Astrocyte of the spinal cord (primary cell): ENCODE measurements around the gene PGAM4.
"Not testable (repeated sequence)": the region's sequence is repeated elsewhere in the genome, so short reads cannot be mapped to it uniquely, and the experiment has no call there.

Source experiments
- DNase-seq: peaks from one replicate; pipeline ENCODE4 v3.0.0; 2011; ENCODE audit warnings: low read depth, low spot score
- H3K4me3 ChIP-seq: 2 replicates; pipeline ENCODE4 v1.5.1; 2011; ENCODE audit warnings: low read depth, mild to moderate bottlenecking, low read length, moderate library complexity
- CTCF ChIP-seq: IDR thresholded peaks from 2 replicates; pipeline ENCODE4 v1.5.1; 2012; ENCODE audit warnings: low read depth, mild to moderate bottlenecking, low read length, inconsistent platforms
- in situ Hi-C: cut with HindIII; loops from 2 replicates; pipeline ENCODE4 v1.10.0; 2017; ENCODE audit warnings: low sequenced_read_pairs

Gene PGAM4

GRCh38 chrX:77936299-77936698 lies 33.1 kb downstream of the PGAM4 start:
- no peak for DNase-seq
- TF ChIP-seq CTCF: no peak
- no peak overlapping the region for H3K4me3 ChIP-seq
- in situ Hi-C loops: no loop called here

- DNase-seq: no peak
- in situ Hi-C loops: no loop called here
- no peak for TF ChIP-seq CTCF
- no peak overlapping the region for H3K4me3 ChIP-seq
Measured at GRCh38 chrX:77935886-77936285, 33.6 kb downstream of the PGAM4 start.

- no peak overlapping the region for H3K4me3 ChIP-seq
- DNase-seq: no peak
- TF ChIP-seq CTCF: no peak
- in situ Hi-C loops: no loop called here
Measured at GRCh38 chrX:77930581-77930980, 38.9 kb downstream of the PGAM4 start.

- in situ Hi-C loops: no loop called here
- H3K4me3 ChIP-seq: no peak overlapping the region
- DNase-seq: no peak
- TF ChIP-seq CTCF: no peak
Measured at GRCh38 chrX:77925764-77926163, 43.7 kb downstream of the PGAM4 start.

- no peak overlapping the region for H3K4me3 ChIP-seq
- no peak for TF ChIP-seq CTCF
- in situ Hi-C loops: no loop called here
- DNase-seq: no peak
Measured at GRCh38 chrX:77924320-77924859, 45.0 kb downstream of the PGAM4 start.

GRCh38 chrX:77922787-77923186 lies 46.7 kb downstream of the PGAM4 start:
- no peak for TF ChIP-seq CTCF
- DNase-seq: no peak
- in situ Hi-C loops: no loop called here
- no peak overlapping the region for H3K4me3 ChIP-seq

- in situ Hi-C loops, H3K4me3 ChIP-seq, DNase-seq: not testable (repeated sequence)
Measured at GRCh38 chrX:77919370-77919769, 50.1 kb downstream of the PGAM4 start.
